Loucy (cell line): Measurements from ENCODE around the gene GASK1A.
A peak's percentile ranks its signal among the peaks of the same experiment; 100 is the strongest.

Source experiments
- H2AFZ ChIP-seq: fragments of 200-600 bp; sonication (generic); 2 replicates; pipeline ENCODE4 v1.6.0; 2016; ENCODE audit warnings: antibody characterized with exemption, mild to moderate bottlenecking, low read length, moderate library complexity
- H3F3A ChIP-seq: fragments of 200-600 bp; 2 replicates; pipeline ENCODE4 v1.6.0; 2016; ENCODE audit warnings: antibody characterized with exemption, low read depth, mild to moderate bottlenecking
- H3K27me3 ChIP-seq: fragments of 200-600 bp; sonication (generic); 2 replicates; pipeline ENCODE4 v1.6.1; 2014; ENCODE audit warnings: low read length, mild to moderate bottlenecking; ENCODE audit not compliant: insufficient read depth, poor library complexity, severe bottlenecking
- H3K36me3 ChIP-seq: fragments of 200-600 bp; sonication (generic); 2 replicates; pipeline ENCODE4 v1.6.1; 2016; ENCODE audit warnings: low read length; ENCODE audit not compliant: insufficient read depth
- H3K4me1 ChIP-seq: fragments of 200-600 bp; sonication (generic); 2 replicates; pipeline ENCODE4 v1.5.1; 2014; ENCODE audit warnings: low read length, mild to moderate bottlenecking; ENCODE audit not compliant: insufficient read depth, poor library complexity, severe bottlenecking
- H3K4me2 ChIP-seq: fragments of 200-600 bp; sonication (generic); 2 replicates; pipeline ENCODE4 v1.6.0; 2014; ENCODE audit warnings: antibody characterized with exemption, low read length, low read depth, mild to moderate bottlenecking; ENCODE audit not compliant: poor library complexity, severe bottlenecking
- H3K4me3 ChIP-seq: fragments of 200-600 bp; sonication (generic); 2 replicates; pipeline ENCODE4 v1.5.1; 2014; ENCODE audit warnings: low read length, mild to moderate bottlenecking, mixed read lengths; ENCODE audit not compliant: poor library complexity, severe bottlenecking
- H3K79me2 ChIP-seq: fragments of 200-600 bp; sonication (generic); 2 replicates; pipeline ENCODE4 v1.6.1; 2014; ENCODE audit warnings: low read length; ENCODE audit not compliant: insufficient read depth
- H3K9ac ChIP-seq: fragments of 200-600 bp; sonication (generic); 2 replicates; pipeline ENCODE4 v1.6.0; 2014; ENCODE audit warnings: mild to moderate bottlenecking, low read depth, low read length, moderate library complexity; ENCODE audit not compliant: poor library complexity, severe bottlenecking
- H3K9me2 ChIP-seq: fragments of 200-600 bp; sonication (generic); replicated peaks from 2 replicates; pipeline ENCODE4 v1.6.1; 2016; ENCODE audit warnings: low read depth, low read length, mixed read lengths
- H3K9me3 ChIP-seq: fragments of 200-600 bp; sonication (generic); 2 replicates; pipeline ENCODE4 v1.6.1; 2014; ENCODE audit warnings: mild to moderate bottlenecking, antibody characterized with exemption, low read length, low read depth; ENCODE audit not compliant: insufficient read depth
- H4K20me1 ChIP-seq: fragments of 200-600 bp; sonication (generic); 2 replicates; pipeline ENCODE4 v1.6.0; 2014; ENCODE audit warnings: antibody characterized with exemption, low read length, mild to moderate bottlenecking; ENCODE audit not compliant: insufficient read depth, poor library complexity, severe bottlenecking
- EZH2phosphoT487 ChIP-seq: fragments of 200-600 bp; IDR thresholded peaks from 2 replicates; pipeline ENCODE4 v1.6.1; 2018; ENCODE audit warnings: antibody characterized with exemption, mild to moderate bottlenecking, moderate library complexity, borderline replicate concordance
- TF ChIP-seq, protein P1 (sequence below): fragments of 200-600 bp; sonication (generic); conservative IDR thresholded peaks from 2 replicates; pipeline ENCODE4 v1.5.1; 2014; ENCODE audit warnings: mild to moderate bottlenecking, antibody characterized with exemption, low read length

The GASK1A gene

DNA sequence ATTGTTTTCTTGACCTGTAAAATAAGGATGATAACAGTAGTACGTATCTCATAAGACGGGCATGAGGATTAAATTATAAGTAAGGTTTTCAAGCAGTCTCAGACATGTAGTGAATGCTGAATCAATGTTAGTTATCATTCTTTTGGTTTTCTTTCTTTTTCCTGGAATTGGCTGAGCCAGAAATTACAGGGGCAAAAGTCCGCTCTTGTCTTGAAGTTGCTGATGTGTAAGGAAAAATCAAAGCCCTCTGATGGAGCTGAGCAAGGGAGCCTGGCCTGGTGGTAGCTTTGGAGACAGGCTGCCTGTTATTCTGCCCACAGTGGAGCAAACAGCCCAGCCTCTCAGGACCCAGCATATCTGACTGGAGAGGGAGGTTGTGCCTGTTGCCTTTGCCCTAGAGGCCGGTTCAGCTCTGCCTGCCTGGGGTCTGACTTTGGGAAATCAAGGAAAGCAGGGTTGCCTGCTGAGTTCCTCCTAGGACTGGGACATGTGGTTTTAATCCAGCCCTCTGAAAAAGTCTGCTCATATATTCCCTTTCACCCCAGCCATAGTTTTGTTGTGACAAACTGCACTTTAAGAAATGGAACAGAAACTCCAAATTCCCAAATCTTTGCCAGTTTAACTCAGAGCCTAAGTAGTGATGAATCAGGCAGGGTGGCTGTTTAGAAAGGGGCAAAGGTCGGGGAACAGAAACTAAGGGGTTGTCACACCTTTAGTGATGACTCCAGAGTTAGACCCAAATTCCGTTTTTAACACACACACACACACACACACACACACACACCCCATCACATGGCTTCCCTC, 40.1 kb downstream of the GASK1A start:
- peaks cover 17% of the 10 kb centered on the region; the same call in 1 of the 2 replicates for H3K9me3 ChIP-seq
- no peaks in the 10 kb centered on the region for H3K9me2 ChIP-seq
- H3K4me1 ChIP-seq, result peaks cover 43% of the 10 kb centered on the region
- TF ChIP-seq EZH2phosphoT487, result no peak
- TF ChIP-seq, protein P1, sequence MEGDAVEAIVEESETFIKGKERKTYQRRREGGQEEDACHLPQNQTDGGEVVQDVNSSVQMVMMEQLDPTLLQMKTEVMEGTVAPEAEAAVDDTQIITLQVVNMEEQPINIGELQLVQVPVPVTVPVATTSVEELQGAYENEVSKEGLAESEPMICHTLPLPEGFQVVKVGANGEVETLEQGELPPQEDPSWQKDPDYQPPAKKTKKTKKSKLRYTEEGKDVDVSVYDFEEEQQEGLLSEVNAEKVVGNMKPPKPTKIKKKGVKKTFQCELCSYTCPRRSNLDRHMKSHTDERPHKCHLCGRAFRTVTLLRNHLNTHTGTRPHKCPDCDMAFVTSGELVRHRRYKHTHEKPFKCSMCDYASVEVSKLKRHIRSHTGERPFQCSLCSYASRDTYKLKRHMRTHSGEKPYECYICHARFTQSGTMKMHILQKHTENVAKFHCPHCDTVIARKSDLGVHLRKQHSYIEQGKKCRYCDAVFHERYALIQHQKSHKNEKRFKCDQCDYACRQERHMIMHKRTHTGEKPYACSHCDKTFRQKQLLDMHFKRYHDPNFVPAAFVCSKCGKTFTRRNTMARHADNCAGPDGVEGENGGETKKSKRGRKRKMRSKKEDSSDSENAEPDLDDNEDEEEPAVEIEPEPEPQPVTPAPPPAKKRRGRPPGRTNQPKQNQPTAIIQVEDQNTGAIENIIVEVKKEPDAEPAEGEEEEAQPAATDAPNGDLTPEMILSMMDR, result no peak
- peaks cover 16% of the 10 kb centered on the region; the same call in 1 of the 2 replicates for H3F3A ChIP-seq
- no peak overlapping the region for H3K4me2 ChIP-seq
- H3K27me3 ChIP-seq, result no peaks in the 10 kb centered on the region
- no peak overlapping the region for H3K4me3 ChIP-seq
- H4K20me1 ChIP-seq, result no peaks in the 10 kb centered on the region
- H3K9ac ChIP-seq, result no peak overlapping the region
- no peak overlapping the region for H2AFZ ChIP-seq
- no peaks in the 10 kb centered on the region for H3K36me3 ChIP-seq
- no peaks in the 10 kb centered on the region for H3K79me2 ChIP-seq

DNA sequence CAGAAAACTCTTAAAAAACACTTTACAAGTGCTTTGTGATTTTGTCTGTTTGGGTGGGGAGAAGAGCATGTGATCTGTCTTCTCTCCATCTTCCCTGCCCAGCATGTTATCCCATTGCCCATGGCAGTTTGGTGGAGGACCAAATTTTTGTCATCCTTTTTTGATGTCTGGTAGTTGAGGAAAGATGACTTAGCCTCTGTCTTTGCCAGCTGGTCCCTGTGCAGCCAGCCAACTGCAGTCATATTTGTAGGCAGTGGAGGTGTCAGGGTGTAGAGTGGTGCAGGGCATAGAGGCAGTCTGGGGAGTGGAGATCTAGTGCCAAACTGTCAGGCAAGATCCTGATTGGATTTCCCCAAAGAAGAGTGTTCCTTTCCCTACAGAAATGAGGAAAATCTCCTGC, 40.7 kb downstream of the GASK1A start:
- Histone ChIP-seq H3K27me3 (no peaks in the 10 kb centered on the region), H3K9ac (no peak overlapping the region), H3K9me2 (no peaks in the 10 kb centered on the region), H3K4me3 (no peak overlapping the region), H3K4me2 (no peak overlapping the region), H3K4me1 (peaks cover 49% of the 10 kb centered on the region), H3K9me3 (peaks cover 11% of the 10 kb centered on the region; the same call in 1 of the 2 replicates), H4K20me1 (no peaks in the 10 kb centered on the region), H3K36me3 (no peaks in the 10 kb centered on the region), H3F3A (peaks cover 21% of the 10 kb centered on the region; the same call in 1 of the 2 replicates), H2AFZ (no peak overlapping the region), H3K79me2 (no peaks in the 10 kb centered on the region)
- no peak for TF ChIP-seq EZH2phosphoT487
- TF ChIP-seq, protein P1, result no peak

DNA sequence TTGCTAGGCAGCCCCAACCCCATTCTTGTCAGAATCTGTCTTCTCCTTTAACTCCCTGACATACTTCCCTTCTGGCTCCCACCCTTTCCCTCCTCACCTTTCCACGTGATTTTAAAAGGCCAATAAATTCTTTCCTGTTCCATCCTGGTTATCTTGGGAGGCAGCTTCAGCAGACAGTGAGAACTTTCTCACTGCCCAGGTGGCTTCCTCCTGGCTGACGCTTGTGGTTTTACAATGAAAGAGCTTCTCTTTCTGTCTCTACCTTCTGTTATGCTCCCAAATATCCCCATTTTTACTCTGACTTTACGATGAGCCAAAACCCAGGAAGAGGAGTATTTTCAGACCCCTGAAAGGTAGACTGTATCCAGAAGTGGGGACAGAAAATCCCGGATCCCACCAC, 42.1 kb downstream of the GASK1A start:
- no peaks in the 10 kb centered on the region for H3K79me2 ChIP-seq
- peaks cover 21% of the 10 kb centered on the region; the same call in 1 of the 2 replicates for H3F3A ChIP-seq
- H2AFZ ChIP-seq, result peak overlapping the region; percentile 61; the same call in 1 of the 2 replicates
- no peak for TF ChIP-seq EZH2phosphoT487
- TF ChIP-seq, protein P1, result no peak
- H3K4me1 ChIP-seq, result peaks cover 57% of the 10 kb centered on the region
- peak overlapping the region; percentile 39 for H3K4me2 ChIP-seq
- no peaks in the 10 kb centered on the region for H3K27me3 ChIP-seq
- peak overlapping the region; percentile 9 for H3K4me3 ChIP-seq
- H3K9ac ChIP-seq, result no peak overlapping the region
- no peaks in the 10 kb centered on the region for H3K36me3 ChIP-seq
- H4K20me1 ChIP-seq, result no peaks in the 10 kb centered on the region
- no peaks in the 10 kb centered on the region; the same call in 1 of the 2 replicates for H3K9me3 ChIP-seq
- H3K9me2 ChIP-seq, result no peaks in the 10 kb centered on the region
